ENCODE results near the gene CHKA.
A peak's percentile ranks its signal among the peaks of the same experiment; 100 is the strongest.

Gene CHKA

DNA sequence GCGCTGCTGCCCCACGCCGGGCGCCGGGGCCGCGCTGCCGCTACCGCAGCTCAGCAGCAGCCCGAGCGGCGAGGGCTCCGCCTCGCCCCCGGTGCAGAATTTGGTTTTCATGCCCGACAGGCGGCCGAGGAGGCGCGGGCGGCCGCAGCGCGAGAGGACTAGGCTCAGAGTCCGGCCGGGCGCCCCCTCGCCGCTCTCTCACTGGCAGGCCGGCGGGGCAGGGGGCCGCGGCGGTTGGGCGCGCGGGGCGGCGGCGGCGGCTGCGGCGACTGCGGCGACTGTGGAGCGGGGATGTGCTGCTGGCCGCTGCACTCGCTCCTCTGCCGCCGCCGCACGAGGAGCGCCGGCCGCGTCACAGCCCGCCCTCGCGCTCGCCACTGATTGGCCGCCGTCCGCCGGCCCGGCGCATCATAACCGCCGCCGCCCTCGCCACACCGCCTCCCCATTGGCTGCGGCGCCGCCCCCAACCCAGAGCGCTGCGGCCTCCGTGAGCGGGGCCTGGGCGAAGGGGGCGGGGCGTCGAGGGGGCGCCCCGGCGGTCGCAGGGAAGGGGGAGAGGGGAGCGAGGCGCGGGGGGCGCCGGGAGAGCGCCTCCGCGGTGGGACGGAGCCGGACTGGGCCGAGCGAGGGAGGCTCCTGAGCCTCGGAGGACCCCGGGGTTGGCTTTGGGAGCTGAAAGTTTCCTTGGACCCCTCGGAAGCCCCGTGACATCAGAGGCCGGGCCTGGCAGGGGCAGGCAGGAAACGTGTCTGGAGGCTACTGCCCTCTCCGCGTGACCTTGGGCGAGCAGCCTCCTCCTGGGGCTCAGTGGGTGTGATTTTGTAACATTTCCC, at the start of gene CHKA:
CHKA (minus strand) TSS at position 322 of the 833 bp plus-strand sequence; CDS start at position 111, 211 bp downstream.
- peak; percentile 91 for DNase-seq

DNA sequence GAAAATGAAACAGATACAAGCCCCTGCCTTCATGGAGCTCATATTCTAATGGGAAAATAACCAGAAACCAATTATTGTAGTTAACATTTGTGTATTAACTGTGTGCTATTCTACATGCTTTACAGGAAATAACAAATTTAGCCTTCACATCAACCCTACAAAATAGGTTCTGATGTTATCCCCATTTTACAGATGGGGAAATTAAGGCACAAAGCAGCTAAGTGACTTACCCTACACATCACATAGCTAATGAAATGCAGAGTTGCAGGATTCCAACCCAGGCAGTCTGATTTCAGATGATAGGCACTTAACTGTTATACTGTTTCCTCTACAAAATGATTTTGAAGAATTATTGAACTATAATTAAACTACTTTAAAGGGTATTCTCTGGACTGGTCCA, 48.3 kb upstream of the CHKA start:
- DNase-seq = no peak

DNA sequence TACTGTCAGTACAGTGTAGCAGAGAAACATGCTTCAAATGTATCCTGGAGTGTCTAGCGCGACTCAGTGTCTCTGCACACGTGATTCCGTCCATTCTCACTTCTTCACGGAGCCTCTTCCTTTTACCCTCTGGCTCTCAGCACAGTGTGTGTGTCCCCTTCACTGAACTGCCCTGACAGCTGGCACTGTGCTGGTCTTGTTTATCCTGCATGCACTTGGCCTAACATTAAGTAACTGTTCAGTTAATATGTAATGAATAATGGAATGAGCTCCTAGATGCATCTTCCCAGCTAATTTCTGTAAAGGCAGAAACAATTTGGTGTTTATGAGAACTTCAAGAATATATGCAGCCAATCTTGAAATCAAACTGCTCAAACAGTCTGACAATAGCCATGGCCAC, 47.5 kb upstream of the CHKA start:
- DNase-seq = no peak

DNA sequence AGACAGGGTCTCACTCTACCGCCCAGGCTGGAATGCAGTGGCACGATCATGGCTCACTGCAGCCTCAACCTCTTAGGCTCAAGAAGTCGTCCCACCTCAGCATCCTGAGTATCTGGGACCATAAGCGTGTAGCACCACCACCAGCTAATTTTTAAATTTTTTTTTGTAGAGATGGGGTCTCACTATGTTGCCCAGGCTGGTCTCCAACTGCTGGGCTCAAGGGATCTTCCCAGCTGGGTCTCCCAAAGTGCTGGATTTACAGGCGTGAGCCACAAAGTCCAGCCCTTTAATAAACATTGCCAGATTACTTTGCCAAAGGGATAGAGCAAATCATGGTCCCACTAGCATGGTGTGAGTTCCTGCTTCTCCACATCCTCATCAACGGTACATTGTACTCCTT, 46.3 kb upstream of the CHKA start:
- DNase-seq = no peak

DNA sequence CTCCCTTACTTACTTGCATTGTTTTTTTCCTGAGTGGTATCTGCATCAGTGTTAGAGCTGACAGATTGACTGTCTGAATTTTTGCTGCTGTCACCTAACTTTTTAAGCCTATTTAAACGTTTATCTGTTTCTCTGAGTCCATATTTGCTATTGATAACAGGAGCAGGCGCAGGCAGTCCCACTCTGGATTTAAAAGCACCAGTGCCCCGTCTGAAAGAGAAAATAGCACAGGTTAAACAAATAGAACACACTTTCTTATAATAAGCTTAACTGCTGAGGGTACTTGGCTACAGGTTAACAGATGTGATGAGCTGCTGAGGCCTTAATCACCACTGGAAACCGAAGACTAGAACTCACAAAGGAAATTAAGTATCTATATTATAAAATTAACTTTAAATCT, 45.8 kb upstream of the CHKA start:
- DNase-seq = no peak

DNA sequence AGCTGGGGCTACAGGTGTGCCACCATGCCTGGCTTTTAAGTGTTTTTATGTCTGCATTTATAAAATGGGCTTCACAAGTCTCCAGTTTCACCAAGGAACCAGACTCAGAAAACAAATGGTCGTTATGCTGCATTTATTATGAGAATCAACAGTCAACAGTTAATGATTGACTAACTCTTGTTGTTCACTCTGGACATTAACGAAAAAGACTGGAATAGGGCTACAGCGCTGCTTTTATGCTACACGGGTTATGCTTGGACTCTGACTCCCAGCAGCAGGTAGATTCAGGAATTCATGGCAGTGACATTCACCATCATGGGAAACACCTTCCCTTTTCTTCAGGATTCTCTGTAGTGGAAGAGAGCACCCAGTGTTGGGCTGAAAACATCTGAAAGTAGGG, 44.4 kb upstream of the CHKA start:
- DNase-seq = no peak

DNA sequence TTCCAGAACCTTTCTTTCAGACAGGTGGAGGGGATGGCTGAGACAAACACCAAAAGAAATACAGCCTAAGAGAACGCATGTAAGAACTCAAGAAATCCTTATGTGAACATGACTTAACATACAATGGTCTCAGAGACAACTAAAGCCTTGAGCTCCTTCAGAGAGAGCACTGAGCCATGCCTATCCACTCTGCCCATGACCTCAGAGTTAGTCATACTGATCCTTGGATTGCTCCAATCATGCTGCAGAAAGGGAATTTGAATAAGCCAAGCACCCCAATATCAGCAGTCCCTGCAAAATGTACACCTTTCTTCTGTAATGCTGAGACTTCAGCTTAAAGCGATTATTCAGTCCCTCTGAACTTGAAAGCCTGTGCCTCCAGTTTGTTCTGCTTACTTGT, 43.2 kb upstream of the CHKA start:
- peak; percentile 52 for DNase-seq

DNA sequence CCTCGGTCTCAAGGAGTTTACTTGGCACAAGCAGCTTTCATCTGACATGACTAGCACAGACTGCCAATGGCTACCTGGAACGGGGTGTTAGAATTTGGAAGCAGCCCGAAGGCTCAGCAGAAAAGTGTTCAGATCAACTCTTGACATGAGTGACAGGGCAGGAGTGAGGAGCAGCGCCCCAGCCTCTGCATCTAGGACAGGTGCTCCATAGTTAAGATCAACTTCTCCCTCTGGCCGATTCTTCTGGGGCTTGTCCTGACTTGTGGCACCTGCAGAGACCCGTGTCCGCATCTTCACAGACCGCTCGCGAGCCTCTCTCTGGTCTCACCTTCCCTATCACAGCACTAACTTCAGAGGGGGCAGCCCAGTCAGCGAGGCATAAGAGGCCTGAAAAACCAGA, 42.5 kb upstream of the CHKA start:
- no peak for DNase-seq

DNA sequence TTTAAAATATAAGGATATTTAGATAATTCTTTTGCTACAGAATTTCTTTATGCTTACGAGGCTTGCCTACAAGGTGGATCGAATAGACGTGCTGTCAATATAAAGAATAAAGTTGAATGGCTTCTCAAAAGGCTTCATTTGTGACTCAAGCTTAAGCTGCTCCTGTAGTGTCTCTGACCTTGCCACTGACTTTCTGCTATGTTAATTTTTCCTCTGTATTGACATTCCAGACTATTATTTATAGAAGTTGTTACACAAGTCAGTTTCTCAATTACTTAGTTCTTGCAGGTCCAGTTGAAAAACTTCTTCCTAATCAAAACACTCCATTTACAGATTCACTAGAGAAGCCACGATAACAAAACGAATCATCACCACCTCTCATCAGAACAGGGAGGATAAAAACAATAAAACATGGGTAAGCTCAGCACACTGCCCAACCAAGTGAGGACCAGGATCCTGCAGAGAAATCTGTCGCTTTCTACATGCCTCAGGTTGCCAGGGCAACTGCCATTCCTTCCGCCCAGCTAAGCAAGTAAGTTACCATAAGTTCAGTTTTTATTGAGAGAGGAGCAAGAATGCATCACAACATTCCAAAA, 39.0 kb upstream of the CHKA start:
- no peak for DNase-seq

DNA sequence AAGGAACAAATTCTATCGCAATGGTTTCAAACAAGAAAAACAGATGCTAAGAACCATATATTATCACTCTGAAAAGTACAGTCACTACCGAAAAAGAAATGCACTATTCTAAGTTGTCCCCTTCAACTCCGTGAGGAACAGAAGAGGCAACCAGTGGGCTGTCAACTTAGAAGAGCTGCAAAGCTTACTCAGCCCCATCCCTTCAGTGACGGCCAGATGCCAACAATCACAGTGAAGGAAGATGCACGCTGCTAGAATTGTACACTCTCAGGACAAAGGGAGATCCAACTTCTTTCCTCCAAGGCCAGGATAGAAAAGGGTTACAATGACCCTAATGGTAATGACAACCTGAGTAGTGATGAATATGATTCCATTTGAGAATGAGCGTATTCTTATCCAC, 38.5 kb upstream of the CHKA start:
- DNase-seq = no peak

DNA sequence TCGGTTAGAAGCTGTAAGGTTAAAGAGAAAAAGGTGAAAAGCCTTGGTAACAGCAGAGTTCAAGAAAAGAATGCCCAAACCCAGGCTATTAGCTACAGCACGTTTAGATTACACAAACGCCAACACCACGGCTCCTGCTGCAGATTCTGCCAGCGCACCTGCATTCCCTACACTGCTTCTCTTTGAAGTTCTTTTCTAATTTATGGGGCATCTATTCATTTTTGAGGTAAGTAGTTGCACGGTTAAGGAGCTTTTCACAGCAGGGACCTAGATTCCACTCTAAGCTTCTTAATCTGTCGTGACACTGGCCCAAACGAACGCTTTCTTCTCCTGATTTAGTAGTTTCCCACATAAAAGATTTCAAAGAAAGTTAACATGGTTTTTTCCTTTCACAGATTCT, 38.0 kb upstream of the CHKA start:
- DNase-seq = no peak

DNA sequence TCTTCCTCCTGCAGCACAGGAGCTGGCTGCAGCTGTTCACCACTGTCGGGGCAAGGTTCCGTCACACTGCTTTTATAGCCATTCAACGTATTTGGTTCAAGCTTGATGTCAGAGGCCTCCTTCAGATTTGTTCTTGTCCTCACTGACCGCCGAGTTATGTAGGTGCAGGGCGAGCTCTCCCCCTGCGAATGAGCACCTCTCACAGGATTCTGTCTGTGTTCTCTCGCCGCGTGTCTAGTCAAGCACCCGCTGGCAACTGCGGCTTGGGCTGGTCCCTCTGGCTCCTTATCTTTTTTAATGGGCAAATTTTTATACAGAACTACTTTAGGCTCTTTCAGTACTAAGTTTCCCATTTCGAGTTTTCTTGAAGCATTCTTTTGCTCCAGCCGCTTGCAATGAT, 37.4 kb upstream of the CHKA start:
- no peak for DNase-seq

DNA sequence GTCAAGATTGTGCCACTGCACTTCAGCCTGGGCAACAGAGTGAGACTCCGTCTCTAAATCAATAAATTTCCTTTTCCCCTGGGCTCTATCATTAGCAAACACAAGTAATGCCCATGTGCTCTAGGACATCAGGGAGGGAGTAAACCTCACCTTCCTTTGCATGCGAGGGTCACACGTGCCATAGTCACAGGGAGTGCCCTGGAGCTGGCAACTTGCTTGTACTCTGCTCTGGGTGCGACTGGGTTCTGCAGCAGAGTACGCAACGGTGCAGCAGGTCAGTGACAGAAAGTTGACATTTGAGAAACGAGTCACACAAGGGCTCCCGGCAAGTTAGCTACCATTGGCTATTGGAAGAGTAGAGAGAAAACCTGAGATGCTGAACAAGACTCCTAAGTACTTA, 32.6 kb upstream of the CHKA start:
- no peak for DNase-seq

DNA sequence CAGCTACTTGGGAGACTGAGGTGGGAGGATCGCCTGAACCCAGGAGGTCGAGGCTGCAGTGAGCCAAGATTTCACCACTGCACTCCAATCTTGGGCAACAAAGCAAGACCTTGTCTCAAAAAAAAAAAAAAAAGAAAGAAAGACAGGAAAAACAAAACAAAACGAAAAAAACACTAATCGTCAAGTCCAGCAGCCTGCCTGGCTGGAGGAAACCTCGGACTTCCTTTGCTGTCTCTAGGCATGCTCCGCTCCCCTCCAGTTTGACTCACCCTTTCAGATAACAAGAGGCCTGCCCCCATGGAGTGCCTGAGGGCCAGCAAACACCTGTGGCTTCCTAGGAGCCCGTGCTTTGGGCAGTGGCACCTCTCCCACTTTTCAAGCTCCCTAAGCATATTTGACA, 28.8 kb upstream of the CHKA start:
- peak; percentile 92 for DNase-seq

DNA sequence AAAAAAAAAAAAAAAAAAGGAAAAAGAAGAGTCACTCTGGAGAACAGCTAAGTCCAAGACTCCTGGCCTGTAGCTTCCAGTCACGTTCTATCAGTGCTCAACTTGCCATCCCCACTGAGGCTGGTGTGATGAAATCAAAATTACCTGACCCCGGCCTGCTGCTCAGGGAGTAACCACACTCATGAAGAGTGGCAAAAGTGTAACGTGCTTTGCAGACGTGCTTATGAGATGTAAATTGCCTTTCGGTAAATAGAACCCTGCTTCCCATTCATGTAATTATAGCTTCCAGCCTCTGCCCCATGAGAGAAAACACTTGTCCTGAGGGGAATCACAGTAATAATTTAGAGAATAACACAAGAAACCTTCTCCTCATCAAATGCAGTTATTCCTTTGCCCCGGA, 28.2 kb upstream of the CHKA start:
- DNase-seq = no peak

DNA sequence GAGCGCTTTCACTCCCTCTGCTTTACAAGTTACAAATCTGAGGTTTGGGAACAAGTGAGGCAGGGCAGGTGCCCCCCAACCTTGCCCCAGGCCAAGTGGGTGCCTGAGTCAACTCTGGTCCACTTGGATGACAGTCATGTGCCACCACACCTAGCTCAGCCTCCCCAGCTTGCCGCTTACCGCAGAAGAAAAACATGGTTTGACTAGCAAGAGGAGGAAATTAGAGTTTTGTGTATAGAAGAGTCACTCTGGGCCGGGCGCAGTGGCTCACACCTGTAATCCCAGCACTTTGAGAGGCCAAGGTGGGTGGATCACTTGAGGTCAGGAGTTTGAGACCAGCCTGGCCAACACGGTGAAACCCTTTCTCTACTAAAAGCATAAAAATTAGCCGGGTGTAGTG, 27.7 kb upstream of the CHKA start:
- DNase-seq = no peak

DNA sequence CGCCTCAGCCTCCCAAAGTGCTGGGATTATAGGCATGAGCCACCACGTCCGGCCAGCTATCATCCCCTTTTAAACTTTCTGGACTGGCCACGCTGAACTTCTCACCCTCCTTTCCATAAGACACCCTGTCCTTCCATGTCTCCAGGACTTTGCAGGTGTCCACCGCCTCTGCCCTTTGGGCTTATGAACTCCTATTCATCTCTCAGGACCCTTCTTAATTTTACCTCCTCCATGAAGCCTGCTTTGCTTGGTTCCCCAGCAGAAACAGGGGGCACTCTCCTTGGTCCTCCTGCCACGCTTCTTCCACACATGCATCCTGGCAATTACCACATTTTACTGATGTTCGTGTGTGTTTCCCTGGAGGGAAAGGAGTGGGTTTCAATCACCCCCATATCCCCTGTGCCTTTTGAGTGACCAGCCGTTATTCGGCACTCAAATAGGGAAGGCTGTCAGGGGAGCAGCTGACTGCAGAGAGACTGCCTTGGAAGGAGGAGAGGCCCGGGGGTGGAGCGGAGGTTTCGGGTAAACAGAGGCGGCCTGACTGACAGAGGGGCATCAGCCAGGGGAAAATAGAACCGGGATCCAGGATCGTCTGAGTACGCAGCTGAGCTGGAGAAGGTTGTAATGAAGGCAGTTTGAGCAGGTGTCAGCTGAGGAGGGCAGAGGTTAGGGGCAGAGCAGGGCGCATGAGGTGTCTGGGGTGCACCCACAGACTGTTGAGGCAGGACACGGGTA, 27.1 kb upstream of the CHKA start:
- DNase-seq = no peak

DNA sequence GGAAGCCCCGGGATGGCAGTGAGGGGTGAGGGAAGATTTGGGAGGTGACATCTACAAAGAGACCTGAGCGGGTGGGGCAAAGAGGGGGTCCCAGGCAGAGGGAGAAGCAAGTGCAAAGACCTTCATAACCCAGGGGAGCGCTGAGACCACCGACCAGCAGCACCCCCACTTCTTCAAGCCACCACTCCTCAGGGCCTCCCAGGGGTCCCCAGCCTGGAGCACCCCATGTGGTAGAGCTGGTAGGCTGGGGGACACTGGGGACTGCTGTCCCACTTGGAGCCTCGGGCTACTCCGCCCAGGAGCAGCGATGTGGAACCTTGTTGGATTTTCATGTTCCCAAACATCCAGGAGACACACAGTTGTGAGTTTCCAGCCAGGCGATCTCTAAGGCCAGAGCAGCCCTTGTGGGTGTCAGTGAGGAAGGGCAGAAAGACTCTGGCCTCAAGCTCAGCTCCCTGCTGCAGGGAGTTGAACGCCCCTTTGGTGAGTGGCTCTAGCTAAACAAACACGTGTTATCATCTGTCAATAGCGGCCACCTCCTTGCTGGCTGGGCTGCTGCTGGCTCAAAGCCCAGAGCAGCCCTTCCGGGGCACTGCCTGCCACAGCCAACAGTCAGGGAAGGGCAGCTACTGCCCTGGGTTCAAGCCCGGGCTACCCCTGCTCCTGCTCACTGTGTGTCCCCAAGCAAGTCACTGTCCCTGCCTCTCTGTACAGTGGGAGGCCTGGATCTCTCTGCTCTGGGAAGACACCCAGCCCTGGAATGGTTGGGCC, 25.7 kb upstream of the CHKA start:
- no peak for DNase-seq

DNA sequence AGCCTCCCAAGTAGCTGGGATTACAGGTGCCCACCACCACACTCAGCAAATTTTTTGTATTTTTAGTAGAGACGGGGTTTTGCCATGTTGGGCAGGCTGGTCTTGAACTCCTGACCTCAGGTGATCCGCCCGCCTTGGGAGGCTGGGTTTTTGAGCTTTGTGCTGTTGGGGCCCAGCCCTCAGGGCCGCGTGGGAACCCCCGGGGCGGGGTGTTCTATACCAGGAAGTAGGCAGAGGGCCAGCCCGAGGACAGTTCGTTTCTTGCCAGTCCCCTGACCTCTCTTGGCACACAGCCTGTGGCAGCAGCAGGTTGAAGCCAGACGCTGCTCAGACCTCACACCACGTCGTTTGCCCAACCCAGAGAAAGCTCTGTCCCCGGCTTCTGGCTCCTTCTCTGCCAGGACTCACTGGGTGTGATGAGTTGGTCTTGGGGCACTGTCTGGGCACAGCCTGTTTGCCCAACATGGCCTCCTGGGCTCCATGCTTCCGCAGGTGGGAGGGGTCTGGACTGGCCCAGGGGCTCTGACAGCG, 24.9 kb upstream of the CHKA start:
- DNase-seq = no peak

DNA sequence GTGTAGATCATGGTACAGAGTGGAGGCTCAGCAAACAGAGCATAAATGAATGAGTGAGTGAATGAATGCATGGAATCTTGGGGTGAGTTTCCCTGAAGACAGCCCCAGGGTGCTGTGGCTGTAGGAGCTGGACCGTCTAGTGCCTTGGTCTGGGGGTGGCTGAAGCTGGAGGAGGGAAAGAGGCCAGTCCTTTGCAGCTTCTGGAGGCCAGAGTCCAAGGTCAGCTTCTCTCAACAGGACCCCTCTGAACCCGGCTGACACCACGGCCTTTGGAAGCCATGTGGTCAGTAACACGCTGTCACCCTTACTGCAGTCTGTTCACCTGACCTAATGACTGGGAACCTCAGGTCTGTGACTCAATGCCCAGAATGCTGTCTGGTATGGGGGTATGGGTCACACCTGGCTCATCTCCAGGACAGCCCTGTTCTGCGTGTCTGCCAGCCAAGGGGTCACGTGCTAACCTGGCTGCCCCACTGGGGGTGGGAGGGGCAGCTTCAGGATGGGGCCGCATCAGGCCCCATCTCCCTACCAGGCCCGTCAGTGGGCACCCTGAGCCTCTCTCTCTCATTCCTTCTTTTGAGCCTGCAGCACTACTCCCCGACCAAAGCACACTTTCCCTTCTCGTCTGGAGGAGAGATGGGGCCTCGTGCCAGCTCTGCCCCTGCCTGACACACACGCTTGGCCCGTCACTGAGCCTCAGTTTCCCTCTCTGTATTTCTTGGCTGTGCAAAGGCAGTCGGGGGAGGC, 24.1 kb upstream of the CHKA start:
- DNase-seq = no peak

DNA sequence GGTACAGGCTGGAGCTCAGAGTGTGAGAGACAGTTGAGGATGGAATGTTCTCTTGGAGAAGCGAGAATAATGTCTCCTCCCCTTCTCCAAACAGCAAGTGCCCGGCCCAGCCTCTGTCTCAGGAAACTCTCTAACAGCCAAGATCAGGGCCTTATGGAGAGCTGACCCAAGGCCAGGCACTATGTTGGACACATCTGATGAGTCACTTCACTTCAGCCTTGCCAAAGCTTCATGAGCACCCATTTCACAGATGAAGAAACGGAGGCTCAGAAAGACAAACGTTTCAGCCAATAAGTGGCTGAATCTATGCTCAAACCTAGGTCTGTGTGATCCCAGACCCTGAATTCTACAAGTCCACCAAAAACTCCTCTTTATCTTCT, 22.1 kb upstream of the CHKA start:
- no peak for DNase-seq

Measured in NCI-H226 (cell line).